Measurements from ENCODE around the gene THRB. TPM values are rescaled to one million over a fixed set of nuclear protein-coding genes. Genes with fewer than 3 reads are reported as not detected.
A peak's percentile ranks its signal among the peaks of the same experiment; 100 is the strongest.

The THRB gene
- total and polyA plus RNA-seq, 9 of the 15 experiments (the other 6 are each of a cell fraction or from before 2014, with no cell fraction given) = 1.7 to 14.9 (median 6.9) TPM

DNA sequence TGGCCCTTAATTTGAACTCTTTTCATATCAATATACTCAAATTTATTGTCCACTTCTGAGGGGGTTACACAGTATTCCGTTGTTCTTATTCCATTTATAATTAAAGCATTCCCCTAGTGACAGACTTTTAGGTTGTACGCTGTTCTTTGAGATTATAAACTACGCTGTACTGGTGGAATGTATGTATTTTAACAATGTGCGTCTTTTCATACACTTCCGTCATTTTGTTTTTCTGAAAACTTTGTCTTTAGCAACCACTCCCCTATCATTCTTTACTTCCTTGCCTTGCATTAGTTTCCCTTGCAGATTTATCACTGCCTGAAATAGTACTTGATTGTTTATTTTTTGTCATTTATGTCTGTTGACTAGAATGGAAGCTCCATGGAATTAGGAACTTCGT is 137.0 kb downstream of the THRB start:
- H3K4me3 ChIP-seq = no peak overlapping the region
- FAIRE-seq (no peak), DNase-seq (ENCODE audit: extremely low read depth in 1 of 4, low spot score in 3 of 4) (no peak), ATAC-seq (no peak)
- H3K9me1 ChIP-seq (ENCODE audit: control insufficient read depth, insufficient read depth, low read length) = no peaks in the 10 kb centered on the region
- no peaks in the 10 kb centered on the region for H3K27me3 ChIP-seq (ENCODE audit: control insufficient read depth in 2 of 2, insufficient read depth in 2 of 2, low read length in 2 of 2)
- no peak overlapping the region for H2AFZ ChIP-seq (ENCODE audit: low read depth, low read length)
- no TSS peak for BruUV-seq (replicated peaks)
- no peaks in the 10 kb centered on the region for H3K36me3 ChIP-seq (ENCODE audit: control insufficient read depth, insufficient read depth, low read length)
- intact Hi-C loops (cut with micrococcal nuclease) = no loop called here
- CTCF ChIA-PET (ENCODE audit: low intra/inter-chr PET ratio) = interaction anchor here (0.9 kb wide), 1 partner anchor 226 kb away, joined by 4 read pairs; no protein-coding TSS in a partner anchor
- H4K20me1 ChIP-seq (replicated peaks; ENCODE audit: control insufficient read depth, insufficient read depth, low read length) = no peaks in the 10 kb centered on the region
- peaks cover 0 to 31% of the 10 kb centered on the region in 2 experiments for H3K4me1 ChIP-seq (replicated peaks in 1 of 2; ENCODE audit: control insufficient read depth in 2 of 2, insufficient read depth in 2 of 2, low read length in 2 of 2)
- WGBS (ENCODE audit: insufficient coverage, low coverage, missing lambda C conversion rate) = 56% methylated on average over 6 of the region's 6 CpGs
- POLR2A ChIA-PET = interaction anchor here (1.1 kb wide), 1 partner anchor 13 kb away, joined by 3 read pairs; no protein-coding TSS in a partner anchor
- in situ Hi-C loops (cut with MboI) = no loop called here
- TF ChIP-seq, protein P1, sequence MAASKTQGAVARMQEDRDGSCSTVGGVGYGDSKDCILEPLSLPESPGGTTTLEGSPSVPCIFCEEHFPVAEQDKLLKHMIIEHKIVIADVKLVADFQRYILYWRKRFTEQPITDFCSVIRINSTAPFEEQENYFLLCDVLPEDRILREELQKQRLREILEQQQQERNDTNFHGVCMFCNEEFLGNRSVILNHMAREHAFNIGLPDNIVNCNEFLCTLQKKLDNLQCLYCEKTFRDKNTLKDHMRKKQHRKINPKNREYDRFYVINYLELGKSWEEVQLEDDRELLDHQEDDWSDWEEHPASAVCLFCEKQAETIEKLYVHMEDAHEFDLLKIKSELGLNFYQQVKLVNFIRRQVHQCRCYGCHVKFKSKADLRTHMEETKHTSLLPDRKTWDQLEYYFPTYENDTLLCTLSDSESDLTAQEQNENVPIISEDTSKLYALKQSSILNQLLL (CRISPR knock-in tag; IDR thresholded peaks at IDR 0.05; ENCODE audit: borderline replicate concordance) = 0 out of 2 replicates have a peak, but pooled peaks have one; percentile 58
- TF ChIP-seq ZNF184 (CRISPR knock-in tag; IDR thresholded peaks at IDR 0.05) = no peak
- peaks cover 11% of the 10 kb centered on the region; the same call in 2 of the 3 replicates for H3K79me2 ChIP-seq (ENCODE audit: control insufficient read depth, insufficient read depth, low read length)
- H3K4me2 ChIP-seq (ENCODE audit: insufficient read depth, low read length) = no peak overlapping the region
- H3K9ac ChIP-seq (ENCODE audit: insufficient read depth in 1 of 2, low read depth in 2 of 2, low read length in 2 of 2) = no peak overlapping the region
- no peaks in the 10 kb centered on the region for H3K9me3 ChIP-seq (replicated peaks; ENCODE audit: control insufficient read depth, insufficient read depth, low read depth, low read length)
- H3K27ac ChIP-seq (ENCODE audit: extremely low read depth, low read depth, low read length) = no peak overlapping the region

DNA sequence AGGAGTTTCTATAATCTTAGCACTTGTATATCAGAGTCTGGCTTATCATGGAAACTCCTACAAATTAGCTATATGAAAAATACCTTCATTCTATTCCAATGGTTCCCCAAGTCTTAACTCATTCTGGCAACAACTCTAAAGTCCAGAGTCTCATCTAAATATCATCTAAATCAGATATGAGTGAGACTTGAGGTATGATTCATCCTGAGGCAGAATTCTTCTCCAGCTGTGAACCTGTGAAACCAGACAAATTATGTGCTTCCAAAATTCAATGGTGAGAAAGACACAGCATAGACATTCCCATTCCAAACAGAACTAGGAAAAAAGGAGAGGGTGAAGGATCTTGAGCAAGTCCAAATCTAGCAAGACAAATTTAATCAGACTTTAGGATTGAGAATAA is 138.8 kb downstream of the THRB start:
- ATAC-seq = no peak
- ChIA-PET POLR2A (no interaction called here), CTCF (ENCODE audit: low intra/inter-chr PET ratio) (no interaction called here)
- peaks cover 11% of the 10 kb centered on the region; the same call in 2 of the 3 replicates for H3K79me2 ChIP-seq (ENCODE audit: control insufficient read depth, insufficient read depth, low read length)
- H3K9me1 ChIP-seq (ENCODE audit: control insufficient read depth, insufficient read depth, low read length) = no peaks in the 10 kb centered on the region
- no peaks in the 10 kb centered on the region for H3K9me3 ChIP-seq (replicated peaks; ENCODE audit: control insufficient read depth, insufficient read depth, low read depth, low read length)
- H3K4me3 ChIP-seq = no peak overlapping the region
- no peak overlapping the region for H3K27ac ChIP-seq (ENCODE audit: extremely low read depth, low read depth, low read length)
- no peak overlapping the region for H3K4me2 ChIP-seq (ENCODE audit: insufficient read depth, low read length)
- H3K27me3 ChIP-seq (ENCODE audit: control insufficient read depth in 2 of 2, insufficient read depth in 2 of 2, low read length in 2 of 2) = no peaks in the 10 kb centered on the region
- H2AFZ ChIP-seq (ENCODE audit: low read depth, low read length) = no peak overlapping the region
- no peak overlapping the region for H3K9ac ChIP-seq (ENCODE audit: insufficient read depth in 1 of 2, low read depth in 2 of 2, low read length in 2 of 2)
- H4K20me1 ChIP-seq (replicated peaks; ENCODE audit: control insufficient read depth, insufficient read depth, low read length) = no peaks in the 10 kb centered on the region
- DNase-seq (ENCODE audit: extremely low read depth in 1 of 4, low spot score in 3 of 4) = no peak
- TF ChIP-seq FOSL1 (tag; conservative IDR thresholded peaks at IDR 0.05) (peak; percentile 31; the same call in 1 of the 2 replicates), MYC (IDR thresholded peaks at IDR 0.05; ENCODE audit: low read depth, low read length) (no peak), MYC (CRISPR knock-in tag; IDR thresholded peaks at IDR 0.05; ENCODE audit: borderline replicate concordance, low read depth) (no peak)
- no peaks in the 10 kb centered on the region for H3K36me3 ChIP-seq (ENCODE audit: control insufficient read depth, insufficient read depth, low read length)
- FAIRE-seq = no peak
- no TSS peak for BruUV-seq (replicated peaks)
- peaks cover 0 to 47% of the 10 kb centered on the region in 2 experiments for H3K4me1 ChIP-seq (replicated peaks in 1 of 2; ENCODE audit: control insufficient read depth in 2 of 2, insufficient read depth in 2 of 2, low read length in 2 of 2)
- in situ Hi-C loops (cut with MboI) = no loop called here
- intact Hi-C loops (cut with micrococcal nuclease) = no loop called here

Measured in K562 (cell line).